Heart right ventricle (tissue), 16 donors: ENCODE results near the gene SCPEP1. TPM values are rescaled to one million over a fixed set of nuclear protein-coding genes. Genes with fewer than 3 reads are reported as not detected.
A peak's percentile ranks its signal among the peaks of the same experiment; 100 is the strongest.

ENCODE experiments used
- ATAC-seq, 8 donors: fragments of 200-7000 bp; cut with Tn5 transposase; one replicate each; pipeline ENCODE4 v1.9.1; 2020; ENCODE audit warnings: mild to moderate bottlenecking in 8 of 8, moderate library complexity in 8 of 8, moderate number of reproducible peaks in 1 of 8
- DNase-seq, 2 donors: peaks; one replicate each; pipeline ENCODE4 v3.0.0-alpha.2; 2020
- H3K27ac ChIP-seq, 10 donors: fragments of 200-600 bp; sonication (generic) in 2 of 10; one replicate each; pipeline versions ENCODE4 v1.5.0 to v1.8.0; 2020 to 2022; ENCODE audit warnings: mild to moderate bottlenecking in 3 of 10
- H3K27me3 ChIP-seq, 7 donors: fragments of 200-600 bp; one replicate each; pipeline ENCODE4 v1.8.0; 2021 to 2022; ENCODE audit warnings: mild to moderate bottlenecking in 2 of 7
- H3K36me3 ChIP-seq, 9 donors: fragments of 200-600 bp; sonication (generic) in 1 of 9; one replicate each; pipeline versions ENCODE4 v1.5.0 to v1.8.0; 2020 to 2022; ENCODE audit warnings: mild to moderate bottlenecking in 2 of 9
- H3K4me1 ChIP-seq, 9 donors: fragments of 200-600 bp; sonication (generic) in 1 of 9; one replicate each; pipeline versions ENCODE4 v1.5.0 to v1.8.0; 2020 to 2022; ENCODE audit warnings: mild to moderate bottlenecking in 4 of 9
- H3K4me3 ChIP-seq, 10 donors: fragments of 200-600 bp; sonication (generic) in 2 of 10; one replicate each; pipeline versions ENCODE4 v1.5.0 to v1.8.0; 2020 to 2022; ENCODE audit warnings: mild to moderate bottlenecking in 7 of 10, moderate library complexity in 2 of 10
- H3K9me3 ChIP-seq, 11 donors: fragments of 200-600 bp in 10 of 11; sonication (generic) in 2 of 11; one replicate each; pipeline versions ENCODE4 v1.5.0 to v1.8.0; 2013 to 2022; ENCODE audit warnings: mild to moderate bottlenecking in 2 of 11, control low read depth in 1 of 11, moderate library complexity in 1 of 11
- WGBS, 2 donors: extraction: QIAGEN DNeasy Blood & Tissue Kit; methylation state at CpG; one replicate each; pipeline ENCODE4 v1.1.7; 2013; ENCODE audit warnings: inconsistent platforms in 1 of 2; 5-methylcytosine and 5-hydroxymethylcytosine counted together
- intact Hi-C, 10 donors: fragments of 100-400 bp; cut with DNase I; formaldehyde crosslinking; loops; one replicate each; pipeline versions ENCODE4 v1.11.1 to v1.14.2; 2022
- polyA plus RNA-seq, 2 donors: library from polyadenylated mRNA; stranded (reverse); fragments of 200-250 nt; gene quantifications; one replicate each; pipeline ENCODE4 v1.2.3, GENCODE V29; 2013
- total RNA-seq, 10 donors: library from RNA; stranded (reverse); fragmentation: NEBNext Ultra II Directional in 3 of 10; extraction: Animal tissue kit (Norgen Biotek cat#: 25700) in 3 of 10; gene quantifications; one replicate each; pipeline versions ENCODE4 v1.2.1 to v1.2.4, GENCODE V29; 2021 to 2023
- TF ChIP-seq, protein P1 (sequence below), 9 donors: fragments of 200-600 bp; sonication (generic) in 2 of 9; IDR thresholded peaks; one replicate each; pipeline versions ENCODE4 v1.5.0 to v1.8.0; 2021 to 2022; ENCODE audit warnings: antibody characterized with exemption in 9 of 9, mild to moderate bottlenecking in 5 of 9, moderate library complexity in 1 of 9
- donor health status: Arrhythmogenic right ventricular cardiomyopathy.
- donor health status: ischemic (EF 13 %, LVEDD 7.1; RV severe dilation, severe dysfunction).
- donor health status: healthy with polysubstance abuse.
- donor health status: DM: no; HTN: yes; CAD: no.
- donor health status: DM: no; HTN: no; CAD: no.
- donor health status: ischemic (EF 25% LVEDD 6.9; RV normal size, moderate dysfunction).
- donor health status: ischemic (EF 25% LVEDD 5.7; RV mildly dilated, moderate dysfunction).
- donor health status: healthy.
- donor health status: DM: yes; HTN: yes; CAD: no.
- donor health status: Ischemic cardiomyopathy.
- donor health status: ischemic (EF 35%, LVEDD 5.7; RV mildly dilated, moderate dysfunction).
- donor health status: nonischemic (EF 11% LVEDD 7.7; RV severe dilation, severe dysfunction).
- donor health status: DM: yes; HTN: yes; CAD: no.
- donor health status: PGD.
- donor health status: ischemic (EF 29% LVEDD 5.4; RV normal size, mild dysfunction).
- donor health status: nonischemic (EF 23%, LVEDD 6.1; RV moderate dilation, normal function).

Gene SCPEP1
- total and polyA plus RNA-seq, 12 donors, result 26.0 to 229 (median 47.9) TPM

DNA sequence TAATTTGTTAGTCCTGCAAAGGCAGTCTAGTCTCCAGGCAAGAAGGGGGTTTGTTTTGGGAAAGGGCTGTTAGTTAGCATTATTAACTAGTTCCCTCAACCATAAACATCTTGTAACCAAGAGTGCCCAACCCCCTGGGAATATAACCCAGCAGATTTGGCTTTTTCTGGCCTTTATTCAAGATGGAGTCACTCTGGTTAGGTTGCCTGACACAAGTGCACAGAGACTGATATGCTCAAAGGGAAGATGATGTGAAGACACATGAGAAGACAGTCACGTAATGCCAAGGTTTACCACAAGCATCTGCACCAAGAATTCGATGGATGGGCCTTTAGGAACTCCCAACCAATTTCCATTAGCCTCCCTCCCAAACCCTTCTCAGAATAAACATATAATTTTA lies 3.9 kb upstream of the SCPEP1 start:
- peaks cover 4 to 10% (median 8%) of the 10 kb centered on the region in 9 donors for H3K4me1 ChIP-seq
- no peaks in the 10 kb centered on the region for H3K27me3 ChIP-seq
- H3K4me3 ChIP-seq, result no peak overlapping the region
- no peaks in the 10 kb centered on the region for H3K36me3 ChIP-seq
- intact Hi-C loops, result no loop called here
- 88 to 90% methylated on average over 2 of the region's 2 CpGs for WGBS, 2 donors
- no peak for ATAC-seq
- no peak overlapping the region for H3K27ac ChIP-seq
- TF ChIP-seq, protein P1, sequence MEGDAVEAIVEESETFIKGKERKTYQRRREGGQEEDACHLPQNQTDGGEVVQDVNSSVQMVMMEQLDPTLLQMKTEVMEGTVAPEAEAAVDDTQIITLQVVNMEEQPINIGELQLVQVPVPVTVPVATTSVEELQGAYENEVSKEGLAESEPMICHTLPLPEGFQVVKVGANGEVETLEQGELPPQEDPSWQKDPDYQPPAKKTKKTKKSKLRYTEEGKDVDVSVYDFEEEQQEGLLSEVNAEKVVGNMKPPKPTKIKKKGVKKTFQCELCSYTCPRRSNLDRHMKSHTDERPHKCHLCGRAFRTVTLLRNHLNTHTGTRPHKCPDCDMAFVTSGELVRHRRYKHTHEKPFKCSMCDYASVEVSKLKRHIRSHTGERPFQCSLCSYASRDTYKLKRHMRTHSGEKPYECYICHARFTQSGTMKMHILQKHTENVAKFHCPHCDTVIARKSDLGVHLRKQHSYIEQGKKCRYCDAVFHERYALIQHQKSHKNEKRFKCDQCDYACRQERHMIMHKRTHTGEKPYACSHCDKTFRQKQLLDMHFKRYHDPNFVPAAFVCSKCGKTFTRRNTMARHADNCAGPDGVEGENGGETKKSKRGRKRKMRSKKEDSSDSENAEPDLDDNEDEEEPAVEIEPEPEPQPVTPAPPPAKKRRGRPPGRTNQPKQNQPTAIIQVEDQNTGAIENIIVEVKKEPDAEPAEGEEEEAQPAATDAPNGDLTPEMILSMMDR (IDR thresholded peaks at IDR 0.05), result no peak
- DNase-seq, result no peak
- H3K9me3 ChIP-seq, result no peaks in the 10 kb centered on the region

DNA sequence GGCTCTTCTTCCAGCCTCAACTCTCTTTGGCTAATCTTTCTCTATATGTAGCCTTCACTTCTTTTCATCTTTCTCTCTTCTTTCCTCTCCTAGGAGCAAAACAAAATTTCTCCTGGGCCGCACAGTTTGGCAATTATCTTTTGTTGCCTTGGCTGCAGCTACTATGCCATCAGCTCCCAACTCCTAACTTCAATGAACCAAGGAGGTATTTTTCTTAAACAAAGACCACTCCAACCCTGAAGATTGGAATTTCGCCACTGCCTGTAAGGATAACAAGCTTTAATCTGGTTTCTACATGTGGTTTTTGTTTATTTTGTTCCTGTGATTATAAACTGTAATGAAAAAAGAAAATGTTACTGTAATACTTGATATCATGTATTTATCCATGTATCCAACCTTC lies 2.3 kb upstream of the SCPEP1 start:
- ATAC-seq (no peak), DNase-seq (no peak)
- no peaks in the 10 kb centered on the region for H3K9me3 ChIP-seq
- 90 to 91% methylated on average over 2 of the region's 2 CpGs for WGBS, 2 donors
- TF ChIP-seq, protein P1 (IDR thresholded peaks at IDR 0.05), result no peak
- intact Hi-C loops, result loop anchor here in 1 of 10 donors (5.0 kb wide), 1 partner anchor 107 kb away; no protein-coding TSS in a partner anchor
- H3K4me1 ChIP-seq, result peaks cover 4 to 20% (median 12%) of the 10 kb centered on the region in 9 donors
- no peak overlapping the region for H3K27ac ChIP-seq
- no peak overlapping the region for H3K4me3 ChIP-seq
- peaks cover 0 to under 1% (median 0%) of the 10 kb centered on the region in 9 donors for H3K36me3 ChIP-seq
- no peaks in the 10 kb centered on the region for H3K27me3 ChIP-seq

DNA sequence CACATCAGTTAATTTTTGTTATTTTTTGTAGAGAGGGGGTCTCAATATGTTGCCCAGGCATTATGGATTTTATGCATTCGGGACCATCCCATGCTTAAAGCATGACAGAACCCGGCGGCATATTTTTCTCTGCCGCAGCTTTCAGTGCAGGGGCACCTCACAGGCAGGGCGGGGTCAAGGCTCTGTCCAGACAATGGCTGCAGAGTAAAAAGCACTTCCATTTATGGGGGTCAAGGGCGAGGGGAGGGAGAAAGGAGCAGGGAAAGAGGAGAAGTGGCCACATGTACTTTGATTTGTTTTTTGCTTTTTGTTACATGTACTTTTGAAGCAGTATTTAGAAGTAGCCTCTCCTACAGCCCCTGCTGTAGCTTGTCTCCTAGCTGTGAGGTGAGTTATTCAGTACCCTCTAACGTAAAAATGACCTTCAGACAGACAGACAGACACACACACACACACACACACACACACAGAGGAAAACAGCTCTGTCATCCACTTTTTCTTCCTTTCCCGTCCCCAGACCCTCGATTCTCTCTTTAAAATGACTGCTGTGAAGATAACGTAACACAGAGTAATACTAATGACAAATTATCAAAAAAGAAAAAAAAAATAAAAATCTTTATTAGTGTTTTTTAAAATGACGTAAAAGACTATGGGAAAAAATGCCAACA lies 856 bp upstream of the SCPEP1 start:
- ATAC-seq (peak in 6 of 8 donors; percentile 7 to 45 (median 18)), DNase-seq (peak in 1 of 2 donors; percentile 11)
- WGBS, 2 donors, result 46 to 52% methylated on average over 11 of the region's 11 CpGs
- TF ChIP-seq, protein P1 (IDR thresholded peaks at IDR 0.05), result no peak
- Histone ChIP-seq H3K4me3 (peak overlapping the region in 9 of 10 donors; percentile 40 to 77 (median 66)), H3K4me1 (peaks cover 4 to 23% (median 12%) of the 10 kb centered on the region in 9 donors), H3K9me3 (no peaks in the 10 kb centered on the region), H3K36me3 (peaks cover 0 to 14% (median 0%) of the 10 kb centered on the region in 9 donors), H3K27ac (peak overlapping the region in 4 of 10 donors; percentile 38 to 68 (median 62)), H3K27me3 (no peaks in the 10 kb centered on the region)
- intact Hi-C loops, result loop anchor here in 1 of 10 donors (5.0 kb wide), 1 partner anchor 105 kb away; no protein-coding TSS in a partner anchor

- peak in 5 of 8 donors; percentile 12 to 17 (median 15) for ATAC-seq
- peak overlapping the region; percentile 19 to 77 (median 64) for H3K4me3 ChIP-seq
- TF ChIP-seq, protein P1 (IDR thresholded peaks at IDR 0.05), result no peak
- no peaks in the 10 kb centered on the region for H3K27me3 ChIP-seq
- intact Hi-C loops, result loop anchor here in 1 of 10 donors (5.0 kb wide), 1 partner anchor 104 kb away; no protein-coding TSS in a partner anchor
- H3K36me3 ChIP-seq, result peaks cover 0 to 27% (median 4%) of the 10 kb centered on the region in 9 donors
- no peaks in the 10 kb centered on the region for H3K9me3 ChIP-seq
- peak overlapping the region; percentile 26 to 69 (median 54) for H3K27ac ChIP-seq
- H3K4me1 ChIP-seq, result peaks cover 4 to 38% (median 12%) of the 10 kb centered on the region in 9 donors
- DNase-seq, result no peak
- WGBS, 2 donors, result 17 to 22% methylated on average over 11 of the region's 11 CpGs
These were observed 635 bp downstream of the SCPEP1 start for GRCh38 chr17:56978441-56979090.
